ENCODE results near the gene SLIT3. TPM values are rescaled to one million over a fixed set of nuclear protein-coding genes. Genes with fewer than 3 reads are reported as not detected.

The SLIT3 gene
- total and polyA plus RNA-seq, 2 experiments from 2014 or later = 0.59 to 0.71 TPM

GRCh38 chr5:169336242-169336641 lies 35.3 kb upstream of the SLIT3 start:
- DNase-seq (ENCODE audit: low spot score) (no peak), ATAC-seq (no peak)
- no peaks in the 10 kb centered on the region for H4K20me1 ChIP-seq (replicated peaks; ENCODE audit: insufficient read depth)
- H3K4me2 ChIP-seq = no peak overlapping the region
- no peaks in the 10 kb centered on the region for H3K36me3 ChIP-seq (ENCODE audit: insufficient read depth)
- Mint-ChIP-seq H3K9me3 (no peaks in the 10 kb centered on the region), H3K36me3 (ENCODE audit: low read depth) (no peaks in the 10 kb centered on the region), H3K27ac (no peak overlapping the region), H3K4me3 (no peak overlapping the region), H3K27me3 (ENCODE audit: insufficient read depth, low read depth, poor library complexity) (peaks cover 5% of the 10 kb centered on the region), H3K4me1 (no peaks in the 10 kb centered on the region; the same call in 1 of the 3 replicates)
- no peaks in the 10 kb centered on the region for H3K27me3 ChIP-seq (ENCODE audit: insufficient read depth)
- no peak overlapping the region for H3K27ac ChIP-seq (ENCODE audit: low read depth)
- H3K4me3 ChIP-seq = no peak overlapping the region
- no peaks in the 10 kb centered on the region for H3K4me1 ChIP-seq (ENCODE audit: insufficient read depth)
- no peaks in the 10 kb centered on the region for H3F3A ChIP-seq (replicated peaks; ENCODE audit: low read depth)
- H3K79me2 ChIP-seq (replicated peaks; ENCODE audit: insufficient read depth) = no peaks in the 10 kb centered on the region
- no peaks in the 10 kb centered on the region for H3K9me2 ChIP-seq (ENCODE audit: insufficient read depth)
- TF ChIP-seq EZH2phosphoT487 (IDR thresholded peaks at IDR 0.05; ENCODE audit: unreplicated experiment) (no peak), CTCF (conservative IDR thresholded peaks at IDR 0.05; ENCODE audit: low read depth in 2 of 2) (no peak), CREB1 (CRISPR knock-in tag; IDR thresholded peaks at IDR 0.05; ENCODE audit: low read depth) (no peak), ZNF462 (CRISPR knock-in tag; IDR thresholded peaks at IDR 0.05) (no peak), STAT1 (IDR thresholded peaks at IDR 0.05; ENCODE audit: unreplicated experiment) (no peak), ZNF114 (CRISPR knock-in tag; IDR thresholded peaks at IDR 0.05) (no peak), ZNF331 (CRISPR knock-in tag; IDR thresholded peaks at IDR 0.05; ENCODE audit: low read depth) (no peak), POLR2AphosphoS5 (IDR thresholded peaks at IDR 0.05; ENCODE audit: low read depth) (no peak)
- H2AFZ ChIP-seq = no peak overlapping the region; the same call in 1 of the 2 replicates

Data from GM23338 (cell line).